Liver (tissue), 3 donors: ENCODE measurements around the gene KAT6B.

Source experiments
- JUND ChIP-seq, 2 donors: IDR thresholded peaks; 2 replicates each; pipeline ENCODE4 v1.6.1; 2016; ENCODE audit warnings: antibody characterized with exemption in 2 of 2
- NR2F2 ChIP-seq: IDR thresholded peaks from 2 replicates; pipeline ENCODE4 v1.6.1; 2016; ENCODE audit warnings: antibody characterized with exemption
- RAD21 ChIP-seq, 2 donors: IDR thresholded peaks; 2 replicates each; pipeline ENCODE4 v1.6.1; 2016; ENCODE audit warnings: antibody characterized with exemption in 2 of 2, mild to moderate bottlenecking in 2 of 2
- TAF1 ChIP-seq: conservative IDR thresholded peaks from 2 replicates; pipeline ENCODE4 v1.6.1; 2016; ENCODE audit warnings: antibody characterized with exemption, mild to moderate bottlenecking
- TF ChIP-seq, protein P1 (sequence below): fragments of 150-350 bp; IDR thresholded peaks from 2 replicates; pipeline ENCODE4 v1.5.1; 2017; ENCODE audit warnings: improper control_type of control experiment, low read depth, low read length; ENCODE audit not compliant: missing input control
- TF ChIP-seq, protein P2 (sequence below): IDR thresholded peaks from 2 replicates; pipeline ENCODE4 v1.6.1; 2016; ENCODE audit warnings: antibody characterized with exemption, mild to moderate bottlenecking
- donor health status: healthy.
- donor health status: healthy.

DNA sequence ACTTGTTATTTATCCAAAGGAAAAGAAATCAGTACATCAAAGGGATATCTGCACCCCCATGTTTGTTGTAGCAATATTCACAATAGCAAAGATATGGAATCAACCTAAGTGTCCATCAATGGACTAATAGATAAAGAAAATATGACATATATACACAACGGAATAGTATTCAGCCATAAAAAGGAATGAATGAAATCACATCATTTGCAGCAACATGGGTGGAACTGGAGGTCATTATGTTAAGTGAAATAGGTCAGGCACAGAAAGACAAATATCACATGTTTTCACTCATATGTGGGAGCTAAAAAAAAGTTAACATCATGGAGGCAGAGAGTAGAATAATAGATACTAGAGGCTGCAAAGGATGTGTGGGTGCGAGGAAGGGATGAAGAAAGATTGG, 25.0 kb upstream of the KAT6B start:
- TF ChIP-seq, protein P1, sequence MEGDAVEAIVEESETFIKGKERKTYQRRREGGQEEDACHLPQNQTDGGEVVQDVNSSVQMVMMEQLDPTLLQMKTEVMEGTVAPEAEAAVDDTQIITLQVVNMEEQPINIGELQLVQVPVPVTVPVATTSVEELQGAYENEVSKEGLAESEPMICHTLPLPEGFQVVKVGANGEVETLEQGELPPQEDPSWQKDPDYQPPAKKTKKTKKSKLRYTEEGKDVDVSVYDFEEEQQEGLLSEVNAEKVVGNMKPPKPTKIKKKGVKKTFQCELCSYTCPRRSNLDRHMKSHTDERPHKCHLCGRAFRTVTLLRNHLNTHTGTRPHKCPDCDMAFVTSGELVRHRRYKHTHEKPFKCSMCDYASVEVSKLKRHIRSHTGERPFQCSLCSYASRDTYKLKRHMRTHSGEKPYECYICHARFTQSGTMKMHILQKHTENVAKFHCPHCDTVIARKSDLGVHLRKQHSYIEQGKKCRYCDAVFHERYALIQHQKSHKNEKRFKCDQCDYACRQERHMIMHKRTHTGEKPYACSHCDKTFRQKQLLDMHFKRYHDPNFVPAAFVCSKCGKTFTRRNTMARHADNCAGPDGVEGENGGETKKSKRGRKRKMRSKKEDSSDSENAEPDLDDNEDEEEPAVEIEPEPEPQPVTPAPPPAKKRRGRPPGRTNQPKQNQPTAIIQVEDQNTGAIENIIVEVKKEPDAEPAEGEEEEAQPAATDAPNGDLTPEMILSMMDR: no peak
- no peak for TF ChIP-seq JUND (IDR thresholded peaks at IDR 0.05)
- no peak for TF ChIP-seq NR2F2
- TF ChIP-seq, protein P2, sequence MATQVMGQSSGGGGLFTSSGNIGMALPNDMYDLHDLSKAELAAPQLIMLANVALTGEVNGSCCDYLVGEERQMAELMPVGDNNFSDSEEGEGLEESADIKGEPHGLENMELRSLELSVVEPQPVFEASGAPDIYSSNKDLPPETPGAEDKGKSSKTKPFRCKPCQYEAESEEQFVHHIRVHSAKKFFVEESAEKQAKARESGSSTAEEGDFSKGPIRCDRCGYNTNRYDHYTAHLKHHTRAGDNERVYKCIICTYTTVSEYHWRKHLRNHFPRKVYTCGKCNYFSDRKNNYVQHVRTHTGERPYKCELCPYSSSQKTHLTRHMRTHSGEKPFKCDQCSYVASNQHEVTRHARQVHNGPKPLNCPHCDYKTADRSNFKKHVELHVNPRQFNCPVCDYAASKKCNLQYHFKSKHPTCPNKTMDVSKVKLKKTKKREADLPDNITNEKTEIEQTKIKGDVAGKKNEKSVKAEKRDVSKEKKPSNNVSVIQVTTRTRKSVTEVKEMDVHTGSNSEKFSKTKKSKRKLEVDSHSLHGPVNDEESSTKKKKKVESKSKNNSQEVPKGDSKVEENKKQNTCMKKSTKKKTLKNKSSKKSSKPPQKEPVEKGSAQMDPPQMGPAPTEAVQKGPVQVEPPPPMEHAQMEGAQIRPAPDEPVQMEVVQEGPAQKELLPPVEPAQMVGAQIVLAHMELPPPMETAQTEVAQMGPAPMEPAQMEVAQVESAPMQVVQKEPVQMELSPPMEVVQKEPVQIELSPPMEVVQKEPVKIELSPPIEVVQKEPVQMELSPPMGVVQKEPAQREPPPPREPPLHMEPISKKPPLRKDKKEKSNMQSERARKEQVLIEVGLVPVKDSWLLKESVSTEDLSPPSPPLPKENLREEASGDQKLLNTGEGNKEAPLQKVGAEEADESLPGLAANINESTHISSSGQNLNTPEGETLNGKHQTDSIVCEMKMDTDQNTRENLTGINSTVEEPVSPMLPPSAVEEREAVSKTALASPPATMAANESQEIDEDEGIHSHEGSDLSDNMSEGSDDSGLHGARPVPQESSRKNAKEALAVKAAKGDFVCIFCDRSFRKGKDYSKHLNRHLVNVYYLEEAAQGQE: no peak
- TF ChIP-seq RAD21 (IDR thresholded peaks at IDR 0.05): no peak
- TF ChIP-seq TAF1: no peak
